ENCODE measurements around the gene SPC25.

Gene SPC25

GRCh38 chr2:168930242-168930641, 40.0 kb upstream of the SPC25 start:
- peaks cover 6% of the 10 kb centered on the region for H3K27me3 Mint-ChIP-seq (ENCODE audit: low read depth, poor library complexity)
- H3K4me3 Mint-ChIP-seq: no peak overlapping the region
- no peak for DNase-seq
- TF ChIP-seq CTCF (IDR thresholded peaks at IDR 0.05): no peak
- H3K36me3 Mint-ChIP-seq (ENCODE audit: low read depth): no peaks in the 10 kb centered on the region
- H3K9me3 Mint-ChIP-seq: no peaks in the 10 kb centered on the region
- no peak overlapping the region for H3K27ac Mint-ChIP-seq
- no peaks in the 10 kb centered on the region for H3K4me1 Mint-ChIP-seq

GRCh38 chr2:168929031-168929430, 38.8 kb upstream of the SPC25 start:
- no peaks in the 10 kb centered on the region for H3K9me3 Mint-ChIP-seq
- no peak overlapping the region for H3K4me3 Mint-ChIP-seq
- DNase-seq: no peak
- peaks cover 6% of the 10 kb centered on the region for H3K27me3 Mint-ChIP-seq (ENCODE audit: low read depth, poor library complexity)
- no peaks in the 10 kb centered on the region for H3K36me3 Mint-ChIP-seq (ENCODE audit: low read depth)
- no peaks in the 10 kb centered on the region for H3K4me1 Mint-ChIP-seq
- no peak overlapping the region for H3K27ac Mint-ChIP-seq
- no peak for TF ChIP-seq CTCF (IDR thresholded peaks at IDR 0.05)

GRCh38 chr2:168928113-168928831, 38.0 kb upstream of the SPC25 start:
- TF ChIP-seq CTCF (IDR thresholded peaks at IDR 0.05): no peak
- Mint-ChIP-seq H3K9me3 (no peaks in the 10 kb centered on the region), H3K27me3 (ENCODE audit: low read depth, poor library complexity) (peaks cover 6% of the 10 kb centered on the region), H3K36me3 (ENCODE audit: low read depth) (no peaks in the 10 kb centered on the region), H3K27ac (no peak overlapping the region), H3K4me3 (no peak overlapping the region), H3K4me1 (no peaks in the 10 kb centered on the region)
- DNase-seq: no peak

- TF ChIP-seq CTCF (IDR thresholded peaks at IDR 0.05): no peak
- H3K27ac Mint-ChIP-seq: no peak overlapping the region
- no peaks in the 10 kb centered on the region for H3K36me3 Mint-ChIP-seq (ENCODE audit: low read depth)
These were observed 36.6 kb upstream of the SPC25 start for GRCh38 chr2:168926621-168927386.

GRCh38 chr2:168920504-168921157, 30.4 kb upstream of the SPC25 start:
- no peak overlapping the region for H3K4me3 Mint-ChIP-seq
- no peaks in the 10 kb centered on the region for H3K4me1 Mint-ChIP-seq
- no peak overlapping the region for H3K27ac Mint-ChIP-seq
- peaks cover 3% of the 10 kb centered on the region for H3K27me3 Mint-ChIP-seq (ENCODE audit: low read depth, poor library complexity)
- H3K36me3 Mint-ChIP-seq (ENCODE audit: low read depth): no peaks in the 10 kb centered on the region
- peak; percentile 63 for TF ChIP-seq CTCF (IDR thresholded peaks at IDR 0.05)
- H3K9me3 Mint-ChIP-seq: peaks cover 5% of the 10 kb centered on the region
- no peak for DNase-seq

More at GRCh38 chr2:168926621-168927386, 36.6 kb upstream of the SPC25 start:
- no peak overlapping the region for H3K4me3 Mint-ChIP-seq
- peaks cover 6% of the 10 kb centered on the region for H3K27me3 Mint-ChIP-seq (ENCODE audit: low read depth, poor library complexity)
- no peaks in the 10 kb centered on the region for H3K4me1 Mint-ChIP-seq
- no peak for DNase-seq
- no peaks in the 10 kb centered on the region for H3K9me3 Mint-ChIP-seq

Measured in nephron progenitor cell (in vitro differentiated cells).